ENCODE measurements around the gene ISG20L2.
"Not testable (repeated sequence)": the region's sequence is repeated elsewhere in the genome, so short reads cannot be mapped to it uniquely, and the experiment has no call there.

ISG20L2 gene, protein sequence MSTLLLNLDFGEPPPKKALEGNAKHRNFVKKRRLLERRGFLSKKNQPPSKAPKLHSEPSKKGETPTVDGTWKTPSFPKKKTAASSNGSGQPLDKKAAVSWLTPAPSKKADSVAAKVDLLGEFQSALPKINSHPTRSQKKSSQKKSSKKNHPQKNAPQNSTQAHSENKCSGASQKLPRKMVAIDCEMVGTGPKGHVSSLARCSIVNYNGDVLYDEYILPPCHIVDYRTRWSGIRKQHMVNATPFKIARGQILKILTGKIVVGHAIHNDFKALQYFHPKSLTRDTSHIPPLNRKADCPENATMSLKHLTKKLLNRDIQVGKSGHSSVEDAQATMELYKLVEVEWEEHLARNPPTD

DNA sequence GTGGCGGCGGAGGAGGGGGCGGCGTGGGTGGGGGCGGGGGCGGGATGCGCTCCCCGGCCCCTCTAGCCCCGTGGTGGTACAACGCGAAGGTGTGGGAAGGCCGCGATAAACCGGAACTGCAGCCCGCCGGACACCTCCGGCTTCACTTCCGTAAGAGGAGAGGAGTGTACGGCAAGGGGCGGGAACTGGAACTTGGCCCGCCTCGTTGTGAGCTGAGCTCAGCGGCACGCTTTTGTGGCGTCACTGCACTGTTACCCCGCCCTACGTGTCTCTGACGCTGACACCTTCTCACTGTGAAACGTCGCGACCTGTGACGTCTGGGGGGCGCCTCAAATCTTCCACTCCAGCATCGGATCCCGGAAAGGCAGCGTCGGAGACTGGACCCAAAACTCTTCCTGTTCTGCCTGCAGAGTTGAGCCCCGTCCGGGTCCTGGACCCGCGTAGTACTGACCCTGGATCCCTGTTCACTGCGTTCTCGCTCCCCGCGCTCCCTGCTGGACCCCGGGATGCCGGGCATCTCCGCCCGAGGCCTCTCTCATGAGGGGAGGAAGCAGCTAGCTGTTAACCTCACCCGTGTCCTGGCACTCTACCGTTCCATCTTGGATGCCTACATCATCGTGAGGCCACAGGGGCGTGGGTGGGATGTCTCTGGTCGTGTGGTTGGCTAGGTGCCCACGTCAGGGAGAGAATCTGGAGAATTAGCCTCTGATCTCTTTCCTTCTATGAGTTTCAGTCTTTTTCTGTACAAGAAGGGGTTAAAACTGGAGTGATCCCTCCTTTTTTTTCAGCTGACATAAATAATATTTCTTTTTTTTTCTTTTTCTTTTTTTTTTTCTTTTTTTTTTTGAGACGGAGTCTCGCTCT is at the start of gene ISG20L2:
TSS of gene ISG20L2 (minus strand) at position 168 of the 864 bp plus-strand sequence. CDS start 1,114 bp downstream, outside the sequence.
- DNase-seq (ENCODE audit: low read depth in 3 of 3): peak; percentile 92 to 97 (median 94)

DNA sequence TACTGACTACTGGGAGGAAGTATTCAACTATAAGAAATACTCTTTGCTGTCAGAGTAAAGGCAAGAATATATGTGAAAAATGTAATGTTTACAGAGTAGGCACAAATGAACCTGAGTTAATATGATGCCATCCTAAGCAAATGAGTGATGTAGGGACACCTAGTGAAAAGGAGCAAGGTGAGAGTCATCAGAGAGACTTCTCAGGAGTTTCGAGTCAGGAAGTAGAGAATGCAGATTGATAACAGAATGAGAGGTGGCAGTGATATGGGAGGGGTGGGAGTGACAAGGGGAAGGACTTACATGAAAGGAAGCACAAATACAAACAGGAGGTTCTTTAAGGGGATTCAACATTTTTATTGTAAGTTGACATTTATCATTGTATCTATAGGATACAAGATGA is 49.0 kb upstream of the ISG20L2 start:
- DNase-seq (ENCODE audit: low read depth in 3 of 3): no peak

DNA sequence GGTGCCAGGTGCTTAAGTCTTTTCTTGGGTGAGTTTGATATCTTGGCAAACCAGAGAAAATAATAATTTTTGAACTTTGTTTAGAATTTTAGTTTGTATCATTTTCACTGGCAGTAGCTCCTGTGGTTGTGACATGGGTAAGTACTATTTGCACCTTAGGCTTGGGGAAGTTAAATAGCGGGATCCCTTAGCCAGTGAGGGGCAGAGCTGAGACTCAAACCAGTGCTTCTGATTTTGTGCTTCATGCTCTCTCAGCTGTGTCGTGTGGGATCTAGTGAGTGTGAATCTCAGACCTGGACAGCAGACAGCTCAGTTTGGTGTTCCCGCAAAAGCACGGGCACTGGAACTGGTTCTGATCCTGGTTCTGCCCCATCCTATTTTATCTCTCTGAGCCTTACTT is 48.4 kb upstream of the ISG20L2 start:
- no peak for DNase-seq (ENCODE audit: low read depth in 3 of 3)

DNA sequence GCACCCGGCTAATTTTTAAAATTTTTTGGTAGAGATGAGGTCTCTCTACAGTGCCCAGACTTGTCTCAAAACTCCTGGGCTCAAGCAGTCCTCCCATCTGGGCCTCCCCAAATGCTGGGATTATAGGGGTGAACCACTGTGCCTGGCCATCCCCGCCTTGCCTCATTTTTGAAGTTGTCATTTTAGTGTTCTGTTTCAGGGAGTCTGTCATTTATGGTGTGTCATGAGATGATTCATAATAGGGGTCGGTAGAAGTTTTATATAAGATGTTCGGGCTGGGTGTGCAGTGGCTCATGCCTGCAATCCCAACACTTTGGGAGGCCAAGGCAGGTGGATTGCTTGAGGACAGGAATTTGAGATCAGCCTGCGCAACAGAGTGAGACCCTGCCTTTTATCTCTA is 47.2 kb upstream of the ISG20L2 start:
- DNase-seq (ENCODE audit: low read depth in 3 of 3): no peak

DNA sequence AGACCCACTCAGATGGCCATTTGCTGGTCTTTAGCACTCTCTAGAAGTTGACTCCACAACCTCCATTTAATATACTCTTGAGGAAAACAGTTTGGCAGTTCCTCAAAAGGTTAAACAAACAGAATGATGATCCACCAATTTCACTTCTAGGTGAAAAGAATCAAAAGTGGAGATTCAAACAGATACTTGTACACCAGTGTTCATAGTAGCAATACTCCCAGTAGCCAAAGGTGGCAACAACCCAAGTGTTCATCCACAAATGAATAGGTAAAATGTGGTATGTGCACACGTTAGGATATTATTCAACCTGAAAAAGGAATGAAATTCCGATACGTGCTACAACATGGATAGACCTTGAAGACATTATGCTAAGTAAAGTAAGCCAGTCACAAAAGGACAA is 45.0 kb upstream of the ISG20L2 start:
- no peak for DNase-seq (ENCODE audit: low read depth in 3 of 3)

DNA sequence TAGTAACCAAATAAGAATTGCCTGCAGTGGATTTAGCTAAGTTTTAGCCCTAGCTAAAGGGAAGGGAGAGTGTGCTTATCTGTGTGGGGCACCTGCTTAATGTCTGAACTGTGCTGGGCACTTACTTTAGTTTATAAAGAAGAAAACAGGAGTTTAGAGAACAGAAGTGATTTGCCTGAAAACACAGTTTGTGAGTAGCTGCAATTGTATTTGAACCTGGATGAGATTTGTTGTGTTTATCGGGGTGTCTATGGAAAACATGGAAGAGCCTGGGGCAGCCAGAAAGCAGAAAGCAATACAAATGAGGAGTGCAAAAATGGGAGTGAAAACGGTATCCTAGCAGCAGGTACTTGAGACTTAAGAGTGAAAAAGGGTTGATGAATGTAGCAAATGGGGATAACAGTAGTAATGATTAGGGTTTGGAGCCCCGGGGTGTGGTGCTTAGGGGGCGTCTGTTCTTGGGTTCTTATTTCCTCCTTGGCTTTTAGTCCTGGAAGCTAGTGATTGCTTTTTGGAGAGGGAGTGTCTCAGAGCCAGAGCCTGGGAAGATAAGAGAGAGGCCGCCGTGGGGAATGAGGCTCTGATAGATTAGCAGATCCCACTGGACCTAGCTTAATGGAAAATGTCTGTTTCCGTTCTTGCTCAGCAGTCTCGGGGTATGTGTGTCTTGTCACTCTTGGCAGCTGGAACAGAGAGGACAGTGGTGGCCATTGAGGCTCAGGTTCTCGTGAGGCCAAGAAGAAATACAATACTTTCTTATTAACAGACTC is 44.3 kb upstream of the ISG20L2 start:
- DNase-seq (ENCODE audit: low read depth in 3 of 3): no peak

DNA sequence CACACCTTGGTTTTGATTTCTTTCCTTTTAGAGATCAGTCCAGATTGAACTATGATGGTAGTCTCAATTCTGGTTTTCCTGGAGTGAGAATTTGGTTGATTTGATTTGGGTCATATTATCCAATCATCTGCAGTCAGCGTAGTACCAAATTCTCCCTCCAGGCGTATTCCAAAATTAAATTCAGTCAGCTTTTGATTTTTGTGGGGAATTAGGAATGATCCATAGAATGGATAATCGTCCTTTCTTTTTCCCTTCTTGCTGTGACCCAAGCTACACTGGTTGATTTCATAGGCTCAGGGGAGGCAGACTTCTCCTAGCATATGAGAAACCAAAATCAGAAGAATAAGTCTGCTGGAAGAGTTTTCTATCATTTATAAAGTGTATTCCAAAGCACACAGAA is 43.7 kb upstream of the ISG20L2 start:
- no peak for DNase-seq (ENCODE audit: low read depth in 3 of 3)

DNA sequence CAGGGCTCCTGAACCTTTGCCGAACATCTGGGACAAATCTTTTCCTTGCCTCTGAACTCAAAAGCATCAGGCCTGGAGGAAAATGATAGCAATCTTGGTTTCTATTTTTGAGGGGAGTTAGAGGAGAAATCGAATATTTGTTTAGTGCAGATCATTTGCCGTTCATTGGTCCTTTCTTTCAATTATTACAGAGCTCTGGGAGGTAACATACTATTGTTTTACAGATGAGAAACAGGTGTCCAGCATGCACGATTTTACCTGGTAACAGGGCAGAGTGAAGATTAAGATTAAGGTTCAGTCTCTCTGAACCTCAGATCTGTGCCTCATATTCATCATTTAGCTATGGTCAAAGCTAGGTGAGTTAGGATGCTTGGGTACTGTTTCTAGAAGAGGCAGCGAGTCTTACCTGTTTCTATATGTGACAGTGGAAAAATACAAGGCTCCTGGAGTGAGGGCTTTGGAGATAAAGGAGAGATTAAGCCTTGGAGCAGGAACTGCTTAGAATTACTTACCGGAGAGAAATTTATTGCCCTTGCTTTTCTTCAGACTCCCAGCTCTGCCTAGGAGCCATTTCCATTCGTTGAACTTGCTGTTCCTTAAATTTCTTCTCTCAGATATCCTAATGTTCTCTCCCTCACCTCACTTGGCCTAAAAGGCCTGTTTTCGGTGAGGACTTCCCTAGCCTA is 40.2 kb upstream of the ISG20L2 start:
- DNase-seq (ENCODE audit: low read depth in 3 of 3): no peak

DNA sequence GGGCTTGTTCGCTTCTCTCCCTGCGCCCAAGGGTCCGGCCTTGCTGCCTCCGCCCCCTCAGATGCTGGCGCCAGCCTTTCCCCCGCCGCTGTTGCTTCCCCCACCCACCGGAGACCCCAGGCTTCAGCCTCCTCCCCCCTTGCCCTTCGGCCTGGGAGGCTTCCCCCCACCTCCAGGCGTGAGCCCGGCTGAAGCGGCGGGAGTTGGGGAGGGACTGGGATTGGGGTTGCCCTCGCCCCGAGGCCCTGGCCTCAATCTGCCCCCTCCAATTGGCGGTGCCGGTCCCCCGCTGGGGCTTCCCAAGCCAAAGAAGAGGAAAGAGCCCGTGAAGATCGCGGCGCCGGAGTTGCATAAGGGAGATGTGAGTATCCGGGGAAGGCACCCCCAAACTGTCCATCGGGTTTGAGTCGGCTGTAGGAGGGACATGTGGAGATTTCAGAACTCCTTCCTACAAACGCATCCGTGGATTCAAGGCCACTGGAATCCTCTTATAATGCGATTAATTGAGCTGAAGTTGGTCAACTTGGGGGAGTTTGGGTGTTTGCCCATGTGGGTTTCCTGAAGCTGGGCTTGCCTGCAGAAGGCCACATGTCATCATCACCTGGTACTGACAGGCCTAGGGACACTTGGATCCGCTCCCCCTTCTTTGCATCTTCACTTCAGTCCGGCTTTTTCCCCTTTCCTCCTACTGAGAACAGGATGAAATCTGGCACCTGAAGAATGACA is 39.5 kb upstream of the ISG20L2 start:
- DNase-seq (ENCODE audit: low read depth in 3 of 3): no peak

DNA sequence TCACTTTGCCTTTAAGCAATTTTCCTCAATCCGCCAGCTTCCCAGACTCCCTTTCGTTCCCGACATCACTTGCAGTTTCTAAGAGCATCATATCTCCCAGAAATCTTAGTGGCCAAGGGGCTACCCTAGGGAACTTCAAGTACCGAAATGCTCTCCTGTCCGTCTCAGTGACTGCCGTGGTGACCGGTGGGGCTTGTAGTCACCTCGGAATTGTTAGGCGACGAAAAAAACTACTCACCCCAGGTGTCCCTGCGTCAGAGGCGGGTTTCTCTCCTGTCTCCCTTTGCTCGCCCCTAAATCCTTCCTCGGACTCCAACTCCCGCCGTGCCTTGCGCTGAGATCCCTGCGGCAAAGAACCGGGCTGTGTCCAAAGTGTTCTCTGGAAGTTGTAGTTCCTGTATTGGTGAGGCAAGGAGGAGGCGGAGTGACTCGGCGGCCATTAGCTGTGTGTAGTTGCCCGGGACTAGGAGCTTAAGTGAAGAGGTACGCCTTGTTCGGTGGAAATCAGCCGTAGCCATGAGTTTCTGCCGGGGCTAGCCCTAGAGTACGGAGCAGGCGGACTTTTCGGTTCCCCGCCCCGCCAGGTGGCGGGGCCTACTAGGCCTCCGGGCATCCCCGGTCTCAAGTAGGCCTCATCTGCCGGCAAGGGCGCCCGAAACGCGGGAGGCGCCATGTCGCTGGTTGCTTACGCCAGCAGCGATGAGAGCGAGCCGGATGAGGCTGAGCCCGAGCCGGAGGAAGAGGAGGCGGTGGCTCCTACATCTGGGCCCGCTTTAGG is 38.7 kb upstream of the ISG20L2 start, which contains the start of gene PRCC:
TSS of gene PRCC (plus strand) at position 435 of the 778 bp plus-strand sequence. CDS start at position 672, 237 bp downstream.
- DNase-seq (ENCODE audit: low read depth in 3 of 3): peak; percentile 89 to 97 (median 90)

DNA sequence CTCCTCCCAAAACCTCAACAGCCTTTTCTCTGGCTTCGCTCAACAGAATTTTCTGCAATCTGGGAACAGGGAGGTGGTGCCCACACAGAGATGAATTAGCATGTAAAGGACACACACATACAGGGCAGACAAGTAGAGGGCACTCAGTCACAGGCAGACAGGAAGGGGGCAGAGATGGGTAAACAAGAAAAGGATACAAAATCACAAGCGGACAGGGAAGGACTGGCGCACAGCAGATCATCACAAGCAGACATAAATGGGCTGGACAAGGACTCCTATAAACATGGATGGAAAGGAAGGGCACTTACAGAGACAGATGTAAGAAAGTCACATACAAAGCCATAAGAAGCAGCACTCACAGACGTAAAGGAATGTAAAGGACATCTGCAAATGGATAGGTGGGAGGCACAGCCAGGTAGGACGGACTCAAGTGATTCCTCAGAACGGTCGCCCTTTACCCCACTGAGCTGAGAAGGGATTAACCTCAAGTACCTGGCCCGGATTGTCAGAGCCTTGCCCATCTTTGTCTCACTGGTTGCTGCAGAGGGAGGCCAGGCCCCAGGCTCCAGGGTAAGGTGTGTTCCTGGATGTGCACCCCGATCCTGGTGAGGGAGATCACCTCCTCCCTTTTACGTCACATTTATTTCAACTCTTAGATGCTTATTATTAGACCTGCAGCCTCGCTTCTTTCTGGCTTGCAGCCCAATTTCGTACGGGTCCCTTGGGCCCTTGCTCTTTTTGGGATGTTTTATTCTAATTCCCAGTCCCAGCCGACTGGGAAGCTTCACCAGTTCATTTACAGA is 37.9 kb upstream of the ISG20L2 start:
- no peak for DNase-seq (ENCODE audit: low read depth in 3 of 3)

DNA sequence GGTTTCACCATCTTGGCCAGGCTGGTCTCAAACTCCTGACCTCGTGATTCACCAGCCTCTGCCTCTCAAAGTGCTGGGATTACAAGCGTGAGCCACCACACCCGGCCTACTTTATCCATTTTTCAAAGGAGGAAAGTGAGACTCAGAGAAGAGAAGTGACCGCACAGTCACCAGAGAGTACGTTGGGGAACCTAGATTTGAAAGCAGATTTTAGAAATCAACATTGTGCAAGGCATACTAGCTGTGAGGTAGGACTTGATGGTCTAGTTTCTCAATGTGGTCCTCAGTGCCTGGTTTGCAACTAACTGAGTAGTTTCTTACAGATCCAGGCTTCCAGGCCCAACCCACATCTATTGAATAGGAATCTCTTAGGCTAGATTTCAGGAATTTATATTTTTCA is 37.1 kb upstream of the ISG20L2 start:
- no peak for DNase-seq (ENCODE audit: low read depth in 3 of 3)

DNA sequence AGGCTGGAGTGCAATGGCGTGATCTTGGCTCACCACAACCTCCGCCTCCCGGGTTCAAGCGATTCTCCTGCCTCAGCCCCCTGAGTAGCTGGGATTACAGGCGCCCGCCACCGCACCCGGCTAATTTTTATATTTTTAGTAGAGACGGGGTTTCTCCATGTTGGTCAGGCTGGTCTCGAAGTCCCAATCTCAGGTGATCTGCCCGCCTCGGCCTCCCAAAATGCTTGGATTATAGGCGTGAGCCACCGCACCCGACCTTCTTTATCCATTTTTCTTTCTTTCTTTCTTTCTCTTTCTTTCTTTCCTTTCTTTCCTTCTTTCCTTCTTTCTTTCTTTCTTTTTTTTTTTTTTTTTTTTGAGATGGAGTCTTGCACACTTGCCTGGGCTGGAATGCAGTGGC is 36.6 kb upstream of the ISG20L2 start:
- not testable (repeated sequence) for DNase-seq (ENCODE audit: low read depth in 3 of 3)

DNA sequence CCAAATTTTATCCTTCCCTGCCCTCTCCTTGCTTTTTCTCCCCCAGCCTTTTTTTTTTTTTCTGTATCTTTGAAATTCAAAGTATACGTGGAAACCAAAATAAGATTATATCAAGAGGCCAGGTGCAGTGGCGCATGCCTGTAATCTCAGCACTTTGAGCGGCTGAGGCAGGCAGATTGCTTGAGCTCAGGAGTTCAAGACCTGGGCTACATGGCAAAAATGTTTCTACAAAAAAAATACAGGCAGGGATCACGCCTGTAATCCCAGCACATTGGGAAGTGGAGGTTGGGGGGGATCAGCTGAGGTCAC is 32.2 kb upstream of the ISG20L2 start:
- DNase-seq (ENCODE audit: low read depth in 3 of 3): no peak

DNA sequence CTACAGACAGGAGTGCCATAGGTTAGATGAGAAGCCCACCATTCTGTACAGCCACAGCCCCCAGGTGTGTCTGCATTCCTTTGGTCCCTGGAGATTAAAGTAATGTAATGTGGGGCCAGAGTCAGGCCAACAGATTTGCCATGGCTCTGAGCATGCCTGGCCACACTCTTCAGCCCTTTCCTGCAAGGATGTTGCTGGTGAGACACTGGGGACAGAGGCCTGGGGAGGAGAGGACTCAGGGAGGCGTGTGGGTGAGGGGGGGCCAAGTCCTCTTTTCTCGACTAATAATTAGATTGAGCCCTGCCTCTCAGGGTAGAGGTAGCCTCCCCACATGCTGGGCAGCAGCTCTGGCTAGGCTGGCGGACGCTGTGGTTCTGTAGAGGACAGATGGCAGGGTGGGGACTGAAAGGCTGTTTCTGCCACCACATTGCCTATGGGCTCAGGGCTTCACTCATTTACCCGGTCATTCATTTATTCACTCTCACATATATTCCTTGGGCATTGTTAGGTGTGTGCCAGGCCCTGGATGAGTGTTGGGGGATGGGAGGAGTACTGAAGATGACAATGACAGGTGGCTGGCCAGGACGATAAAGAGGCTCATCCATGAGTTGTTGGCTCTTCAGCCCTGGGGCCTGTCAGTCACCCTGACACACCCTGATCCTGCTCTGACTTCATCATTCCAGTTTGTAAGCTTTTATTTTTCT is 31.7 kb upstream of the ISG20L2 start:
- DNase-seq (ENCODE audit: low read depth in 3 of 3): no peak

DNA sequence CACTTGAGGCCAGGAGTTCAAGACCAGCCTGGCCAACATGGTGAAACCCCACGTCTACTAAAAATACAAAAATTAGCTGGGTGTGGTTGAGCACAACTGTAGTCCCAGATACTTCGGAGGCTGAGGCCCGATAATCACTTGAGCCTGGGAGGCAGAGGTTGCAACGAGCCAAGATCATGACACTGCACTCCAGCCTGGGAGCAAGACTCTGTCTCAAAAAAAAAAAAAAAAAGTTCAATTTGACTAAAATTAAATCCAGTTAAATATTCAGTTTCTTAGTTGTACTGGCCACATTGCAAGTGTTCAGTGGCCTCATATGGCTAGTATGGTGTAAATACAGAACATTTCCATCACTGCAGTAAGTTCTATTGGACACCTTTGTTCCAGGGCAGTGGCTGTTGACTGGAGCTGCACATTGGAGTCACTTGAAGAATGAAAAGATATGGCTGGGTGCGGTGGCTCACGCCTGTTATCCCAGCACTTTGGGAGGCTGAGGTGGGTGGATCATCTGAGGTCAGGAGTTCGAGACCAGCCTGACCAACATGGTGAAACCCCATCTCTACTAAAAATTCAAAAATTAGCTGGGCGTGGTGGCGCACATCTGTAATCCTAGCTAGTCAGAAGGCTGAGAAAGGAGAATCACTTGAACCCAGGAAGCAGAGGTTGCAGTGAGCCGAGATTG is 29.1 kb upstream of the ISG20L2 start:
- DNase-seq (ENCODE audit: low read depth in 3 of 3): not testable (repeated sequence)

DNA sequence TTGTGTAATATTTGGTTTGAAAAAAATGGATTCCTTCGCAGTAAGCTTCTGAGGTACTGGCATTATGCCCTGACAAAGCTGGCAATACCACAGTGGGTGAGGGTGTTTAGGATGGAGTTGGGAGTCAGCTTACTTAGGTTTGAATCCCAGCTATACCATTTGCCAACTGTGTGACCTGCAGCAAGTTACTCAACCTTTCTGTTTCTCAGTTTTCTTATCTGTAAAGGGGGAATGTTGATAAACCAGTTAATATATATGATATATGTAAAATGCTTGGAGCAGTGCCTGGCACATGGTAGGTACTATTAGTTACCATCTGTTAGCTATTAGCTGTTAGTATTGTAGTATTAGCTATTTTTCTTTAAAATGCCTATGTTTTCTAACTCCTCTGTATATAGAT is 27.8 kb upstream of the ISG20L2 start:
- DNase-seq (ENCODE audit: low read depth in 3 of 3): no peak

DNA sequence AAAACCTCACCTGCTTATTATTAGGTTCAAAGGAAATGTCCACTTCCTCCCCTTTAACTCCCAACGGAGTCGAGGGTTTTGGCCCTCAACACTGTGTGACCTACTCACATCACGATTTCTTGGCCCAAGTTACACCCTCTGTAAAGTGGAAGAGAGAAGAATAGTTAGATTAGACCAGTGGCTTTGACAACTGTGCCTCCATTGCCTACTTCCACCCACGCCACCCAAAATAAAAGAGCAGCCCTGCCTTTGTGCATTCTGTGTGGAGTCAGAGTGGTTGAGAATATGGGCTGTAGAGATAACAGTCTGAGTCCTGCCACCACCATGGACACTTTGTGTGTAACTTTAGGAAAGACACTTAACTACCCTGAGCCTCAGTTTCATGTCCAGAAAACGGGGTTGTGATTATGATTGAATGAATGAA is 27.0 kb upstream of the ISG20L2 start:
- DNase-seq (ENCODE audit: low read depth in 3 of 3): no peak

Data from stimulated activated CD4-positive, alpha-beta T cell treated with anti-CD3 and anti-CD28 coated beads, TNF-alpha, amount 100 ng/mL, for 48 hours (primary cell).